ENCODE data around the gene ANXA6. TPM values are rescaled to one million over a fixed set of nuclear protein-coding genes. Genes with fewer than 3 reads are reported as not detected.

Gene ANXA6
- total and polyA plus RNA-seq, 9 of the 15 experiments (the other 6 are each of a cell fraction or from before 2014, with no cell fraction given): 0.70 to 13.2 (median 8.3) TPM

- TF ChIP-seq ZKSCAN8 (CRISPR knock-in tag; IDR thresholded peaks at IDR 0.05): no peak
- no peak for TF ChIP-seq KLF13 (tag; IDR thresholded peaks at IDR 0.05; ENCODE audit: borderline replicate concordance, low read depth)
- no peak for TF ChIP-seq POLR2AphosphoS2 (IDR thresholded peaks at IDR 0.05; ENCODE audit: low read length)
- TF ChIP-seq, protein P1, sequence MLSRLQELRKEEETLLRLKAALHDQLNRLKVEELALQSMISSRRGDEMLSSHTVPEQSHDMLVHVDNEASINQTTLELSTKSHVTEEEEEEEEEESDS (CRISPR knock-in tag; IDR thresholded peaks at IDR 0.05): no peak
- no peak for TF ChIP-seq FOXA3 (CRISPR knock-in tag; conservative IDR thresholded peaks at IDR 0.05 in 1 of 2, IDR thresholded peaks at IDR 0.05 in 1 of 2)
- TF ChIP-seq RCOR1 (IDR thresholded peaks at IDR 0.05; ENCODE audit: borderline replicate concordance in 1 of 2, low read depth in 2 of 2, low read length in 2 of 2): peak in 1 of 2 experiments; percentile 88; a peak in 2 of 4 replicates
- no peak for TF ChIP-seq ARNT (IDR thresholded peaks at IDR 0.05)
- no peak for TF ChIP-seq ZNF184 (CRISPR knock-in tag; IDR thresholded peaks at IDR 0.05)
- TF ChIP-seq POLR2B (IDR thresholded peaks at IDR 0.05; ENCODE audit: low read depth, partially characterized antibody): no peak
- no peak; the same call in 1 of the 2 replicates for TF ChIP-seq TAL1 (IDR thresholded peaks at IDR 0.05)
- TF ChIP-seq SREBF2 (CRISPR knock-in tag; IDR thresholded peaks at IDR 0.05): no peak
- peak; percentile 50 for TF ChIP-seq ZNF239 (CRISPR knock-in tag; IDR thresholded peaks at IDR 0.05)
- TF ChIP-seq KAT8 (IDR thresholded peaks at IDR 0.05; ENCODE audit: low read depth): no peak
- TF ChIP-seq GTF2F1 (IDR thresholded peaks at IDR 0.05; ENCODE audit: low read depth, low read length): no peak
- TF ChIP-seq ZNF639 (CRISPR knock-in tag; conservative IDR thresholded peaks at IDR 0.05 in 1 of 2, IDR thresholded peaks at IDR 0.05 in 1 of 2): 0 out of 4 replicates have a peak, but pooled peaks of 1 of the 2 experiments have one; percentile 26
- TF ChIP-seq ARID2 (IDR thresholded peaks at IDR 0.05): no peak
- no peak for TF ChIP-seq ZNF586 (CRISPR knock-in tag; conservative IDR thresholded peaks at IDR 0.05)
- TF ChIP-seq TSHZ1 (CRISPR knock-in tag; IDR thresholded peaks at IDR 0.05): no peak
- no peak for TF ChIP-seq HNRNPLL (IDR thresholded peaks at IDR 0.05; ENCODE audit: low read depth, low read length, poor library complexity, severe bottlenecking)
- no peak for TF ChIP-seq HLTF (IDR thresholded peaks at IDR 0.05)
- no peak for TF ChIP-seq ZNF766 (CRISPR knock-in tag; conservative IDR thresholded peaks at IDR 0.05)
- TF ChIP-seq ZNF668 (CRISPR knock-in tag; IDR thresholded peaks at IDR 0.05): no peak
- no peak for TF ChIP-seq ZNF780A (CRISPR knock-in tag; IDR thresholded peaks at IDR 0.05)
- no peak for TF ChIP-seq BHLHE40 (IDR thresholded peaks at IDR 0.05; ENCODE audit: low read length)
Observed at GRCh38 chr5:151063142-151063989, 94.2 kb downstream of the ANXA6 start (continued).
